GM12892 (cell line): ENCODE measurements around the gene SBK2.

Experiments
- POLR2A ChIP-seq: IDR thresholded peaks from 2 replicates; pipeline ENCODE4 v1.6.1; 2011; ENCODE audit warnings: low read depth, low read length, control low read depth
- POLR2AphosphoS5 ChIP-seq: IDR thresholded peaks from 2 replicates; pipeline ENCODE4 v1.6.1; 2011; ENCODE audit warnings: low read depth, low read length, control low read depth
- TAF1 ChIP-seq: IDR thresholded peaks from 2 replicates; pipeline ENCODE4 v1.6.1; 2011; ENCODE audit warnings: low read depth, mild to moderate bottlenecking, control low read depth, low read length, borderline replicate concordance

DNA sequence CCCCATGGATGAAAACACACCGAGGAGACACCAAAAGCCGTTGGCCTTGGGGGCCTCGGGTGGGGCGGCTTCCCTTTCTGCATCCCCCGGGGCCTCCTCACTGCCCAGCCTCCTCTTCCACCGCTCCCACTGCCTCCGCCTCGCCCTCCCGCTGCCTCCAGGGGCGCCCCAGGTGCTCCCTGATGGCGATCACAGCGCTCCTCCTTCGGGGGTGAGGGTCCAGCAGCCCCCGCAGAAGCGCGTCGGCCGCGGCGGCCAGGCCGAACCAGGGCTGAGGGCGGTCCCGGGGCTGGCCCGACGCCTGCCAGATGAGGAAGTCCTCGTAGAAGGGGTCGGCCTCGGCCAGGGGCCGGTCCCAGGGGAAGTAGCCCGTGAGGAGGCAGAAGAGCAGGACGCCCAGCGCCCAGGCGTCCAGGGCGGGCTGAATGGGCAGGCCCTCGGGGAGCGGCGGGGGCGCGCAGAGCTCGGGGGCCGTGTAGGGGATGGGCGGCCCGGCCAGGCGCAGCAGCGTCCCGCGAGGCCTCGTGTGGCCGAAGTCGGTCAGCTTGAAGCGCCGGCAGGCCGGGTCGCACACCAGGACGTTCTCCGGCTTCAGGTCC is 7.2 kb downstream of the SBK2 start:
- TF ChIP-seq POLR2AphosphoS5 (no peak), POLR2A (no peak), TAF1 (no peak)
